HUDEP-2 (cell line): ENCODE measurements around the gene HOXB13.

ENCODE experiments used
- DNase-seq, 76 experiments: peaks; one replicate each; lab custom pipeline; 2025; ENCODE audit not compliant: unreplicated experiment in 76 of 76; lab: John Stamatoyannopoulos, UW

The HOXB13 gene

GRCh38 chr17:48715496-48716399 lies 12.8 kb downstream of the HOXB13 start:
- no peak for DNase-seq

- DNase-seq, result no peak
Observed at GRCh38 chr17:48711128-48711527, 17.4 kb downstream of the HOXB13 start.

GRCh38 chr17:48704361-48705248 lies 23.9 kb downstream of the HOXB13 start:
- DNase-seq, result no peak

- no peak for DNase-seq
Observed at GRCh38 chr17:48701864-48702532, 26.6 kb downstream of the HOXB13 start.

- no peak for DNase-seq
Observed at GRCh38 chr17:48693178-48693577, 35.4 kb downstream of the HOXB13 start.

GRCh38 chr17:48692049-48692448 lies 36.5 kb downstream of the HOXB13 start:
- no peak for DNase-seq

GRCh38 chr17:48690655-48691054 lies 37.9 kb downstream of the HOXB13 start:
- DNase-seq, result no peak

- DNase-seq, result no peak
Observed at GRCh38 chr17:48681609-48682008, 46.9 kb downstream of the HOXB13 start.

- DNase-seq, result no peak
Observed at GRCh38 chr17:48679385-48680096, 49.0 kb downstream of the HOXB13 start.

- peak in 50 of 76 experiments; percentile 1 to 71 (median 26) for DNase-seq
Observed at GRCh38 chr17:48678141-48678971, 50.2 kb downstream of the HOXB13 start.

GRCh38 chr17:48676963-48677558 lies 51.5 kb downstream of the HOXB13 start:
- DNase-seq, result no peak
